K562 (cell line): ENCODE results near the gene BACE1. TPM values are rescaled to one million over a fixed set of nuclear protein-coding genes. Genes with fewer than 3 reads are reported as not detected.

Experiments used
- ATAC-seq: fragments of 200-7000 bp; cut with Tn5 transposase; 3 replicates; pipeline ENCODE4 v1.9.1; 2020; ENCODE audit warnings: moderate library complexity
- BruUV-seq: library from RNA; stranded (reverse); fragments of 400-500 nt; replicated peaks from 2 replicates; lab custom pipeline; 2021; lab: Mats Ljungman, UMichigan
- CTCF ChIA-PET: fragments of 300-600 bp; formaldehyde crosslinking; extraction: SDS; loops from one replicate; lab custom pipeline; 2021; ENCODE audit warnings: low intra/inter-chr PET ratio; lab: Yijun Ruan, JAX
- POLR2A ChIA-PET: fragments of 300-600, 350-650 bp; sonication (Branson Sonifier 250); formaldehyde crosslinking; extraction: SDS; loops from one replicate; lab custom pipeline; 2021; ENCODE audit warnings: antibody characterized with exemption, inconsistent platforms; lab: Yijun Ruan, JAX
- DNase-seq, 4 experiments: peaks; one replicate each; pipeline versions ENCODE4 v3.0.0 to v3.0.0-alpha.2; 2011 to 2018; ENCODE audit warnings: low spot score in 3 of 4, mixed read lengths in 3 of 4; ENCODE audit errors: extremely low read depth in 1 of 4
- FAIRE-seq: peaks from 2 replicates; lab custom pipeline; 2011; peaks lifted over from hg19 to GRCh38; lab: Jason Lieb, UNC
- H2AFZ ChIP-seq: 2 replicates; pipeline ENCODE4 v1.6.0; 2011; ENCODE audit warnings: low read depth, low read length, control low read depth, inconsistent platforms
- H3K27ac ChIP-seq: fragments of 200-600 bp; 3 replicates; pipeline ENCODE4 v1.8.0; 2011; ENCODE audit warnings: low read depth, mild to moderate bottlenecking, control low read depth, inconsistent platforms, low read length, moderate library complexity, mixed read lengths; ENCODE audit errors: extremely low read depth
- H3K27me3 ChIP-seq, 2 experiments: fragments of 300-600 bp in 1 of 2; 2 replicates in 1 of 2; 3 replicates in 1 of 2; pipeline versions ENCODE4 v1.6.0 to v1.8.0; 2011; ENCODE audit warnings: inconsistent platforms in 2 of 2, low read length in 2 of 2, mild to moderate bottlenecking in 1 of 2, mixed read lengths in 1 of 2, moderate library complexity in 1 of 2; ENCODE audit not compliant: control insufficient read depth in 2 of 2, insufficient read depth in 2 of 2
- H3K36me3 ChIP-seq: fragments of 300-600 bp; 3 replicates; pipeline ENCODE4 v1.8.0; 2011; ENCODE audit warnings: mild to moderate bottlenecking, low read length, inconsistent platforms; ENCODE audit not compliant: control insufficient read depth, insufficient read depth
- H3K4me1 ChIP-seq, 2 experiments: fragments of 200-600 bp in 1 of 2; replicated peaks in 1 of 2; 2 replicates in 1 of 2; 3 replicates in 1 of 2; pipeline versions ENCODE4 v1.5.1 to v1.8.0; 2011; ENCODE audit warnings: inconsistent platforms in 2 of 2, low read length in 2 of 2, mild to moderate bottlenecking in 1 of 2, mixed read lengths in 1 of 2, moderate library complexity in 1 of 2; ENCODE audit not compliant: control insufficient read depth in 2 of 2, insufficient read depth in 2 of 2
- H3K4me2 ChIP-seq: 2 replicates; pipeline ENCODE4 v1.6.1; 2011; ENCODE audit warnings: low read length, control low read depth, inconsistent platforms, mixed read lengths; ENCODE audit not compliant: insufficient read depth
- H3K4me3 ChIP-seq: fragments of 200-600 bp; sonication (generic), shearing (Covaris generic); 2 replicates; pipeline ENCODE4 v1.5.1; 2016; ENCODE audit warnings: control low read depth, inconsistent platforms
- H3K79me2 ChIP-seq: fragments of 200-600 bp; 3 replicates; pipeline ENCODE4 v1.8.0; 2011; ENCODE audit warnings: low read length, inconsistent platforms; ENCODE audit not compliant: control insufficient read depth, insufficient read depth
- H3K9ac ChIP-seq, 2 experiments: 2 replicates each; pipeline versions ENCODE4 v1.6.0 to v1.6.1; 2011; ENCODE audit warnings: low read depth in 2 of 2, low read length in 2 of 2, control low read depth in 1 of 2, inconsistent platforms in 1 of 2, mild to moderate bottlenecking in 1 of 2, mixed read lengths in 1 of 2; ENCODE audit not compliant: insufficient read depth in 1 of 2
- H3K9me1 ChIP-seq: one replicate; pipeline ENCODE4 v1.6.0; 2011; ENCODE audit warnings: inconsistent platforms, mild to moderate bottlenecking, low read length, moderate library complexity; ENCODE audit not compliant: control insufficient read depth, insufficient read depth
- H3K9me3 ChIP-seq: replicated peaks from 2 replicates; pipeline ENCODE4 v1.5.1; 2011; ENCODE audit warnings: low read depth, low read length, inconsistent platforms; ENCODE audit not compliant: control insufficient read depth, insufficient read depth
- H4K20me1 ChIP-seq: replicated peaks from 2 replicates; pipeline ENCODE4 v1.6.1; 2011; ENCODE audit warnings: low read length, inconsistent platforms, mixed read lengths; ENCODE audit not compliant: control insufficient read depth, insufficient read depth
- CC2D1A ChIP-seq: fragments of 450-650 bp; IDR thresholded peaks from 2 replicates; pipeline ENCODE4 v1.6.1; 2017; ENCODE audit warnings: mild to moderate bottlenecking
- HDAC2 ChIP-seq: fragments of 450-650 bp; IDR thresholded peaks from 2 replicates; pipeline ENCODE4 v1.6.1; 2016; ENCODE audit warnings: mild to moderate bottlenecking
- HDAC8 ChIP-seq: fragments of 450-650 bp; IDR thresholded peaks from 2 replicates; pipeline ENCODE4 v1.6.1; 2016; ENCODE audit warnings: mild to moderate bottlenecking, missing genetic modification characterization, moderate library complexity, missing compliant biosample characterization
- JUND ChIP-seq, 2 experiments: IDR thresholded peaks; 2 replicates in 1 of 2; 3 replicates in 1 of 2; pipeline ENCODE4 v1.6.1; 2011; ENCODE audit warnings: borderline replicate concordance in 2 of 2, low read depth in 2 of 2, low read length in 2 of 2, improper control_type of control experiment in 1 of 2, missing biosample characterization in 1 of 2, missing genetic modification characterization in 1 of 2, missing genetic modification reagents in 1 of 2
- NFIC ChIP-seq: fragments of 450-650 bp; IDR thresholded peaks from 2 replicates; pipeline ENCODE4 v1.6.1; 2017; ENCODE audit warnings: mild to moderate bottlenecking, inconsistent platforms
- XRCC4 ChIP-seq: IDR thresholded peaks from one replicate; pipeline ENCODE4 v1.6.1; 2011; ENCODE audit not compliant: insufficient read depth, insufficient read length; ENCODE audit errors: extremely low read depth
- ZNF146 ChIP-seq: IDR thresholded peaks from one replicate; pipeline ENCODE4 v1.6.1; 2018; ENCODE audit warnings: missing compliant biosample characterization; ENCODE audit not compliant: unreplicated experiment
- ZNF232 ChIP-seq: sonication (generic); formaldehyde crosslinking; IDR thresholded peaks from 2 replicates; pipeline ENCODE4 v1.8.0; 2022; ENCODE audit warnings: mild to moderate bottlenecking, missing genetic modification reagents
- ZNF311 ChIP-seq: fragments of 250-450 bp; sonication (Bioruptor Pico); IDR thresholded peaks from 2 replicates; pipeline ENCODE4 v1.4.0; 2020; ENCODE audit warnings: mild to moderate bottlenecking, moderate library complexity
- ZNF586 ChIP-seq: fragments of 450-650 bp; formaldehyde crosslinking; conservative IDR thresholded peaks from 2 replicates; pipeline ENCODE4 v1.4.0; 2020; ENCODE audit warnings: mild to moderate bottlenecking, moderate library complexity
- WGBS: fragments of 100-300 bp; shearing (Covaris generic); methylation state at CpG from one replicate; pipeline ENCODE4 v1.1.6; 2016; ENCODE audit warnings: low coverage, mixed read lengths; ENCODE audit not compliant: insufficient coverage; ENCODE audit errors: missing lambda C conversion rate; 5-methylcytosine and 5-hydroxymethylcytosine counted together
- in situ Hi-C: fragments of 300-500 bp; cut with MboI; formaldehyde crosslinking; loops from 4 replicates; pipeline ENCODE4 v1.15.0; 2018; ENCODE audit warnings: inconsistent platforms, mixed read lengths
- intact Hi-C: fragments of 100-400 bp; cut with micrococcal nuclease; formaldehyde crosslinking; loops from 2 replicates; pipeline ENCODE4 v1.14.2; 2022
- polyA plus RNA-seq, 8 experiments: library from polyadenylated mRNA; depleted of rRNA in 4 of 8; stranded (reverse) in 5 of 8; unstranded in 3 of 8; fragments of >200 nt; fragmentation: Nextera tagmentation in 2 of 8; fragmentation: Illumina TruSeq in 1 of 8; extraction: Ambion mirVana in 2 of 8; extraction: Trizol in 1 of 8; gene quantifications; 2 replicates each; pipeline versions ENCODE4 v1.2.1 to v1.2.3, GENCODE V29; 2011 to 2014; ENCODE audit warnings: inconsistent platforms in 1 of 8, missing spikeins in 1 of 8
- total RNA-seq, 7 experiments: library from RNA; depleted of rRNA in 6 of 7; stranded (reverse); fragments of >200 nt in 6 of 7; fragmentation: Illumina TruSeq in 2 of 7; extraction: Trizol in 2 of 7; gene quantifications; 2 replicates each; pipeline versions ENCODE4 v1.2.1 to v1.2.3, GENCODE V29; 2011 to 2021; ENCODE audit warnings: low replicate concordance in 1 of 7
- TF ChIP-seq, protein P1 (sequence below), 2 experiments: fragments of 150-350 bp in 1 of 2; IDR thresholded peaks; 2 replicates each; pipeline ENCODE4 v1.6.1; 2012 to 2016; ENCODE audit warnings: low read depth in 2 of 2, low read length in 2 of 2, mild to moderate bottlenecking in 1 of 2, moderate library complexity in 1 of 2

Gene BACE1
- total and polyA plus RNA-seq, 9 of the 15 experiments (the other 6 are each of a cell fraction or from before 2014, with no cell fraction given), result 0.01 to 0.25 (median 0.16) TPM; not detected in 5

DNA sequence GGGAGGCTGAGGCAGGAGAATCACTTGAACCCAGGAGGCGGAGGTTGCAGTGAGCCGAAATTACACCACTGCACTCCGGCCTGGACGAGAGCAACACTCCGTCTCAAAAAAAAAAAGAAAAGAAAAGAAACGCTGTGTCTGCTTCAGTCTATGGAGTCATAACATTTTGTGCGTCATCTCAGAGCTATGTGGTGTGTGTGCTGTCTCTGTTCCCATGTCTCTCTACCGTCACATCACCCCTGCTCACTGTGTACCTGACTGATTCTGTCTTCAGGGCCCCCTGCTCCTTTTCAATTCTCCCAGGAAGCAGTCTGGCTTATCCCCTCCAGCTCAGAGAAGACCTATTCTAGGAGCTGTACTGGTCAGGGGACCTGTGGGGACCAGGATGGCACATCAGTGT lies 17.9 kb downstream of the BACE1 start (continued):
- no peak for TF ChIP-seq HDAC2

DNA sequence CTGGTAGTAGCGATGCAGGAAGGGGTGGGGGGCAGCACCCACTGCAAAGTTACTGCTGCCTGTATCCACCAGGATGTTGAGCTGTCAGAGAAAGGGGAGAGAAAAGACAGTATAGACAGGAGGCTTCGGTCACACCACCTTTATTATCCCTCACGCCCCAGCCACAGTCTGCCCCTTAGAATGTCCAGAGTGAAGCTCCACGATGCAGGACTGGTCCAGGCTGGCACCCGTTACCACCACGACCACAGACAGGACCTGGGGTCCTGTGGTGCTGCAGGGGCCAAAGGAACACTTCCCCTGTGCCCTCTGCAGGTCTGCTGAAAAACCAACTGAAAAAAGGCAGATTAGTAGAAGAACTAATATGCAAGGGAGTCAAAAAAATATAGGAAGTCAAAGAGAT lies 19.2 kb downstream of the BACE1 start:
- H3K79me2 ChIP-seq, result no peaks in the 10 kb centered on the region
- no peaks in the 10 kb centered on the region for H3K36me3 ChIP-seq
- peaks cover 6 to 25% of the 10 kb centered on the region in 2 experiments; a peak in 3 of 5 replicates for H3K27me3 ChIP-seq
- intact Hi-C loops, result no loop called here
- H3K4me3 ChIP-seq, result no peak overlapping the region
- H2AFZ ChIP-seq, result no peak overlapping the region
- H3K4me2 ChIP-seq, result no peak overlapping the region
- no peak for TF ChIP-seq ZNF232 (CRISPR knock-in tag)
- no peak for TF ChIP-seq JUND (IDR thresholded peaks at IDR 0.05; ENCODE audit: borderline replicate concordance, low read depth, low read length)
- no peak for TF ChIP-seq JUND (tag; IDR thresholded peaks at IDR 0.05; ENCODE audit: borderline replicate concordance, low read depth, low read length)
- TF ChIP-seq CC2D1A, result no peak
- TF ChIP-seq ZNF311, result no peak
- TF ChIP-seq NFIC, result no peak
- no peak for TF ChIP-seq ZNF586 (CRISPR knock-in tag)
- no peak for TF ChIP-seq HDAC8 (tag)
- TF ChIP-seq, protein P1, sequence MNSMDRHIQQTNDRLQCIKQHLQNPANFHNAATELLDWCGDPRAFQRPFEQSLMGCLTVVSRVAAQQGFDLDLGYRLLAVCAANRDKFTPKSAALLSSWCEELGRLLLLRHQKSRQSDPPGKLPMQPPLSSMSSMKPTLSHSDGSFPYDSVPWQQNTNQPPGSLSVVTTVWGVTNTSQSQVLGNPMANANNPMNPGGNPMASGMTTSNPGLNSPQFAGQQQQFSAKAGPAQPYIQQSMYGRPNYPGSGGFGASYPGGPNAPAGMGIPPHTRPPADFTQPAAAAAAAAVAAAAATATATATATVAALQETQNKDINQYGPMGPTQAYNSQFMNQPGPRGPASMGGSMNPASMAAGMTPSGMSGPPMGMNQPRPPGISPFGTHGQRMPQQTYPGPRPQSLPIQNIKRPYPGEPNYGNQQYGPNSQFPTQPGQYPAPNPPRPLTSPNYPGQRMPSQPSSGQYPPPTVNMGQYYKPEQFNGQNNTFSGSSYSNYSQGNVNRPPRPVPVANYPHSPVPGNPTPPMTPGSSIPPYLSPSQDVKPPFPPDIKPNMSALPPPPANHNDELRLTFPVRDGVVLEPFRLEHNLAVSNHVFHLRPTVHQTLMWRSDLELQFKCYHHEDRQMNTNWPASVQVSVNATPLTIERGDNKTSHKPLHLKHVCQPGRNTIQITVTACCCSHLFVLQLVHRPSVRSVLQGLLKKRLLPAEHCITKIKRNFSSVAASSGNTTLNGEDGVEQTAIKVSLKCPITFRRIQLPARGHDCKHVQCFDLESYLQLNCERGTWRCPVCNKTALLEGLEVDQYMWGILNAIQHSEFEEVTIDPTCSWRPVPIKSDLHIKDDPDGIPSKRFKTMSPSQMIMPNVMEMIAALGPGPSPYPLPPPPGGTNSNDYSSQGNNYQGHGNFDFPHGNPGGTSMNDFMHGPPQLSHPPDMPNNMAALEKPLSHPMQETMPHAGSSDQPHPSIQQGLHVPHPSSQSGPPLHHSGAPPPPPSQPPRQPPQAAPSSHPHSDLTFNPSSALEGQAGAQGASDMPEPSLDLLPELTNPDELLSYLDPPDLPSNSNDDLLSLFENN (IDR thresholded peaks at IDR 0.05; ENCODE audit: low read depth in 2 of 2, low read length in 2 of 2), result no peak
- TF ChIP-seq XRCC4, result no peak
- TF ChIP-seq ZNF146 (CRISPR knock-in tag), result no peak
- no peak for DNase-seq
- H3K27ac ChIP-seq, result no peak overlapping the region
- no peaks in the 10 kb centered on the region for H3K9me1 ChIP-seq
- peaks cover 0 to 10% of the 10 kb centered on the region in 2 experiments; a peak in 1 of 5 replicates for H3K4me1 ChIP-seq
- no peak overlapping the region for H3K9ac ChIP-seq
- POLR2A ChIA-PET, result interaction anchor here (0.6 to 1.9 kb wide), 2 partner anchors 11 to 49 kb away, joined by 5 read pairs; no protein-coding TSS in a partner anchor
- 7% methylated on average over 6 of the region's 6 CpGs for WGBS
- no peaks in the 10 kb centered on the region for H3K9me3 ChIP-seq
- no TSS peak for BruUV-seq
- ATAC-seq, result no peak
- CTCF ChIA-PET, result no interaction called here
- no peaks in the 10 kb centered on the region; the same call in 1 of the 2 replicates for H4K20me1 ChIP-seq
- in situ Hi-C loops, result no loop called here
- no peak for FAIRE-seq
